Right atrium auricular region (tissue), 2 donors: ENCODE results near the gene C14orf180. TPM values are rescaled to one million over a fixed set of nuclear protein-coding genes. Genes with fewer than 3 reads are reported as not detected.
"Not testable (repeated sequence)": the region's sequence is repeated elsewhere in the genome, so short reads cannot be mapped to it uniquely, and the experiment has no call there.

ENCODE experiments used
- DNase-seq: peaks from one replicate; pipeline ENCODE4 v3.0.0-alpha.2; 2019; ENCODE audit warnings: low spot score
- H3K27ac ChIP-seq, 2 donors: fragments of 200-600 bp; sonication (generic); 1 replicate in 1 of 2; 2 replicates in 1 of 2; pipeline ENCODE4 v1.5.1; 2016 to 2019
- H3K27me3 ChIP-seq, 2 donors: fragments of 200-600 bp; sonication (generic); one replicate each; pipeline versions ENCODE4 v1.5.1 to v1.6.0; 2017 to 2019
- H3K36me3 ChIP-seq: fragments of 200-600 bp; sonication (generic); one replicate; pipeline ENCODE4 v1.5.1; 2016
- H3K4me1 ChIP-seq, 2 donors: fragments of 200-600 bp; sonication (generic); one replicate each; pipeline versions ENCODE4 v1.5.1 to v1.6.0; 2017 to 2019
- H3K4me3 ChIP-seq, 2 donors: fragments of 200-600 bp; sonication (generic); 1 replicate in 1 of 2; 2 replicates in 1 of 2; pipeline ENCODE4 v1.5.1; 2017 to 2019; ENCODE audit warnings: mild to moderate bottlenecking in 1 of 2, moderate library complexity in 1 of 2
- H3K9me3 ChIP-seq, 2 donors: fragments of 200-600 bp; sonication (generic); one replicate each; pipeline ENCODE4 v1.5.1; 2019
- total RNA-seq, 2 donors: library from RNA; depleted of rRNA; stranded (reverse); fragments of >200 nt; gene quantifications; one replicate each; pipeline ENCODE4 v1.1.0, GENCODE V29; 2016
- TF ChIP-seq, protein P1 (sequence below), 2 donors: fragments of 200-600 bp; sonication (generic); IDR thresholded peaks; one replicate each; pipeline ENCODE4 v1.5.1; 2019; ENCODE audit warnings: antibody characterized with exemption in 2 of 2

The C14orf180 gene
- total RNA-seq, 2 donors from 2014 or later: 59.5 to 135 TPM

DNA sequence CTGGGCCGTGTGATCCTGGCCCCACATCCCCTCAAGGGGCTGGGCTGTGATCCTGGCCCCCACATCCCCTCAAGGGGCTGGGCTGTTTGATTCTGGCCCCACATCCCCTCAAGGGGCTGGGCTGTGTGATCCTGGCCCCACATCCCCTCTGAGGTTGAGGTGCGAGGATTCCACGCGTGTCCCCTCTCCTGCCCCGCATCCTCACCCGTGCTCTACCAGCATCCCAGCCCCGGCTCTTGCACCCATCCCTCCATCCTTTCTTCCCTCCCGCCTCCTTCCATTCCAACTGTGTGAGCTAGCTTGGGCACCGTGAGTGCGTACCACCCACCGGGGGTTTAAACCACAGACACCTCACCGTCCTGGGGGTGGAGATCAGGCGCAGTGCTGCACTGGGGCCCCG is 56.2 kb downstream of the C14orf180 start:
- no peaks in the 10 kb centered on the region for H3K36me3 ChIP-seq
- no peaks in the 10 kb centered on the region for H3K27me3 ChIP-seq
- TF ChIP-seq, protein P1, sequence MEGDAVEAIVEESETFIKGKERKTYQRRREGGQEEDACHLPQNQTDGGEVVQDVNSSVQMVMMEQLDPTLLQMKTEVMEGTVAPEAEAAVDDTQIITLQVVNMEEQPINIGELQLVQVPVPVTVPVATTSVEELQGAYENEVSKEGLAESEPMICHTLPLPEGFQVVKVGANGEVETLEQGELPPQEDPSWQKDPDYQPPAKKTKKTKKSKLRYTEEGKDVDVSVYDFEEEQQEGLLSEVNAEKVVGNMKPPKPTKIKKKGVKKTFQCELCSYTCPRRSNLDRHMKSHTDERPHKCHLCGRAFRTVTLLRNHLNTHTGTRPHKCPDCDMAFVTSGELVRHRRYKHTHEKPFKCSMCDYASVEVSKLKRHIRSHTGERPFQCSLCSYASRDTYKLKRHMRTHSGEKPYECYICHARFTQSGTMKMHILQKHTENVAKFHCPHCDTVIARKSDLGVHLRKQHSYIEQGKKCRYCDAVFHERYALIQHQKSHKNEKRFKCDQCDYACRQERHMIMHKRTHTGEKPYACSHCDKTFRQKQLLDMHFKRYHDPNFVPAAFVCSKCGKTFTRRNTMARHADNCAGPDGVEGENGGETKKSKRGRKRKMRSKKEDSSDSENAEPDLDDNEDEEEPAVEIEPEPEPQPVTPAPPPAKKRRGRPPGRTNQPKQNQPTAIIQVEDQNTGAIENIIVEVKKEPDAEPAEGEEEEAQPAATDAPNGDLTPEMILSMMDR (IDR thresholded peaks at IDR 0.05): no peak
- peaks cover 0 to 6% of the 10 kb centered on the region in 2 donors for H3K4me1 ChIP-seq
- no peak overlapping the region for H3K4me3 ChIP-seq
- no peak for DNase-seq
- H3K27ac ChIP-seq: no peak overlapping the region
- no peaks in the 10 kb centered on the region for H3K9me3 ChIP-seq

DNA sequence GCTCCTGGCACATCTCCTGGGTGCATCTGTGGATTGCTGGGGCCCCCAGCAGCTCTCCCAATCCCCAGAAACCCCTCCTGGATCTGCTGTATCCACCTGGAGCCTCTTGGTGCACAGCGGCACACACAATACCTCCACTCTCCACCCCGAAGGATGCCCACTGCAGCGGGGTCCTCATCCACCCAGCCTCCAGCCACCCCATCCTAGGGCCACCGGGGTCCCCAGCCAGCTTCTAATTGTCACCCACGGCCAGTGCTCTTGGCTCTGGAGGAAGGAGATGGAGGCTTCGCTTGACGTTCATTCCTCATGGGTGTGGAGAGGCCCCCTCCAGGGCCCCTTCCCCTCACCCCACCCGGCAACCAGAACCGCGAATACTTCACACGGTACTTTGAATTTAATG is 56.6 kb downstream of the C14orf180 start:
- no peaks in the 10 kb centered on the region for H3K27me3 ChIP-seq
- no peaks in the 10 kb centered on the region for H3K9me3 ChIP-seq
- no peak overlapping the region for H3K4me3 ChIP-seq
- TF ChIP-seq, protein P1 (IDR thresholded peaks at IDR 0.05): no peak
- H3K36me3 ChIP-seq: no peaks in the 10 kb centered on the region
- no peak for DNase-seq
- peaks cover 0 to 6% of the 10 kb centered on the region in 2 donors for H3K4me1 ChIP-seq
- no peak overlapping the region for H3K27ac ChIP-seq

DNA sequence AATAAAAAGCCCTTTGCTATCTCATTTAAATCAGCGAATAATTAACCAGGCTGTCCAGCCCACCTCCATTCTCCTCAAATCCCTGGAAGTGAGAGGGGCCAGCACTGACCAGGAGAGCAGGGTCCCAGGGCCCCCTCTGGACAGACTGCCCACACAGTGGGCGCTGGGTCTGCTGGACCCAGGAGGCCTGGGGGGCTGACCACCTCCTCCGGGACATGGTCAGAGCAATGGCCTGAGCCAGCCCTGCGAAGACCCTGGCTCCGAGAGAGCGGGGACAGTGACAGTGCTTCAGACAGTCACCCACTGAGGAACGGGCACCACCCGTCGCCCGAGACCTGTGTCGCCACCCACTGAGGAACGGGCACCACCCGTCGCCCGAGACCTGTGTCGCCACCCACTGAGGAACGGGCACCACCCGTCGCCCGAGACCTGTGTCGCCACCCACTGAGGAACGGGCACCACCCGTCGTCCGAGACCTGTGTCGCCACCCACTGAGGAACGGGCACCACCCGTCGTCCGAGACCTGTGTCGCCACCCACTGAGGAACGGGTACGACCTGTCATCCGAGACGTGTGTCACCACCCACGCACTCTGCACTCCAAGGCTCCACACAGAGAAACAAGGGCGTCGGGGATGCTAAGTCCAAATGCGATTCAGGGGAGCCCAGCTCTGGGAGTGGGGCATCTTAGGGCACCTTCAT is 57.4 kb downstream of the C14orf180 start:
- not testable (repeated sequence) for H3K36me3 ChIP-seq, H3K9me3 ChIP-seq, H3K27me3 ChIP-seq

DNA sequence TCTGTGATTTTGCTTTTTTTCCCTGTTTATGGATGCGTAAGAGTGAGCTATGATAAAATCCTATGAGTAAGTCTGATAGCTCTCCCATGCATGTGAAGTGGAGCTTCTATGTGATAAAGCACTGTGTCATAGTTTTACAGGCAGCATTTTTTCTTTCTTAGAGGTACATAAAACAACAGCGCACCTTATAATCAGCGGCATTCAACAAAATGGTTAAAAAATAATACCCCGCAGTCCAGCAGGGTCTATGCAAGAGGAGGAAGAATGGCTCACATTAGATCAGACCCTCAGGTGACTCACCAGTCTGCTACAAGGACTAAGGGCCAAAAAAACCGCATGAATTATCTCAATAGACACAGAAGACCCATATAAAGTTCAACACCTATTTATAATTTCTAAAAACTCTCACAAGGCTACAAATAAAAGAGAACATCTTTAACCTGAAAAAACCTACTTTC is 58.0 kb downstream of the C14orf180 start:
- Histone ChIP-seq H3K27ac (no peak overlapping the region), H3K9me3 (no peaks in the 10 kb centered on the region), H3K4me1 (peaks cover 0 to 6% of the 10 kb centered on the region in 2 donors), H3K27me3 (no peaks in the 10 kb centered on the region), H3K36me3 (no peaks in the 10 kb centered on the region), H3K4me3 (no peak overlapping the region)
- TF ChIP-seq, protein P1 (IDR thresholded peaks at IDR 0.05): no peak
- DNase-seq: no peak

More for the DNA sequence above, 57.4 kb downstream of the C14orf180 start:
- not testable (repeated sequence) for H3K4me1 ChIP-seq, DNase-seq, H3K27ac ChIP-seq, H3K4me3 ChIP-seq

DNA sequence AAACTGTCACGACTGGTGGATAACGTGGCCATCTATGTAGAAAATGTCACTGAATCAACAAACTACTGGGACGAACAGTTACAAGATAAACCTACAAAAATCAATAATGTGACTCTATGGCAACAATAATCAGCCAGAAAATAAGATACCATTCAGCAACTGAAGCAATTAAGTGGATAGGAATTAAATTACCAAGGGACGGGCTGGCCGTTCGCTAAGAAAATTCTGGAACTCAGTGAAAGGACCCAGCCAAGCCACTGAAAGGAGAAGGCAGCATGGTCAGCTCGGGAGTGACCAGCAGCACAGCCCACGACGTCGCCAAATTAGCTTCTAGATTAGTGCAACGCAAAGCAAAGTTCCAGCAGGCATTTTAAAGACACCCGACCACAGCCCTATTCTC is 58.6 kb downstream of the C14orf180 start:
- no peak for DNase-seq
- Histone ChIP-seq H3K27ac (no peak overlapping the region), H3K4me1 (peaks cover 0 to 6% of the 10 kb centered on the region in 2 donors), H3K27me3 (no peaks in the 10 kb centered on the region), H3K36me3 (no peaks in the 10 kb centered on the region), H3K4me3 (no peak overlapping the region), H3K9me3 (no peaks in the 10 kb centered on the region)
- TF ChIP-seq, protein P1 (IDR thresholded peaks at IDR 0.05): no peak

DNA sequence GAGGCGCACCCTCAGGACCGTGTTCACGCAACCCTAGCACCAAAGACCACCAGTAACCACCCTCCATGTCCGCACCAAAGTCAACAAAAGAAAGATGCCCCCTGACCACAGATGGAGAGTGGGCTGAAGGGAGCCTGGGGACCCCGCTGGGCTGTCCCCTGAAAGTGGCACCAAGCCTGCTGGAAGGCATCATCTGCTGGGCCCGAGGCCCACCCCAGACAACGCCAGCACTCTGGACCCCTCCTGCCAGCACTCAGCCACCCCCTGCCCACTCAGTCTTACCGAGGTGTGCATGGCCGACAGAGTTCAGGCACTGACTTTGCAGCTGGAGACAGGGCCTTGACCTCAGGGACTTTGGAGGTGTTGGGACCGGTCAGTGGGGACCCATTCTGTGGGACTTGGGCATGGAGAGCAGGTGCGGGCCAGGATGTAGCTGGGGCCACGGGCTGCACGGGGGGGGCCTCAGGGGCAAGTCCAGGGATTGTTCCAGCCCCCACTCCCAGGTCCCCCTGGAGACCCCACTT is 59.4 kb downstream of the C14orf180 start:
- H3K4me1 ChIP-seq: peaks cover 0 to 6% of the 10 kb centered on the region in 2 donors
- no peaks in the 10 kb centered on the region for H3K36me3 ChIP-seq
- H3K4me3 ChIP-seq: no peak overlapping the region
- no peaks in the 10 kb centered on the region for H3K27me3 ChIP-seq
- H3K9me3 ChIP-seq: no peaks in the 10 kb centered on the region
- TF ChIP-seq, protein P1 (IDR thresholded peaks at IDR 0.05): no peak
- no peak overlapping the region for H3K27ac ChIP-seq
- DNase-seq: no peak
